ENCODE measurements around the gene AKAP8. TPM values are rescaled to one million over a fixed set of nuclear protein-coding genes. Genes with fewer than 3 reads are reported as not detected.
"Not testable (repeated sequence)": the region's sequence is repeated elsewhere in the genome, so short reads cannot be mapped to it uniquely, and the experiment has no call there.

AKAP8 gene
- total and polyA plus RNA-seq, 9 donors: 13.6 to 53.3 (median 34.2) TPM

DNA sequence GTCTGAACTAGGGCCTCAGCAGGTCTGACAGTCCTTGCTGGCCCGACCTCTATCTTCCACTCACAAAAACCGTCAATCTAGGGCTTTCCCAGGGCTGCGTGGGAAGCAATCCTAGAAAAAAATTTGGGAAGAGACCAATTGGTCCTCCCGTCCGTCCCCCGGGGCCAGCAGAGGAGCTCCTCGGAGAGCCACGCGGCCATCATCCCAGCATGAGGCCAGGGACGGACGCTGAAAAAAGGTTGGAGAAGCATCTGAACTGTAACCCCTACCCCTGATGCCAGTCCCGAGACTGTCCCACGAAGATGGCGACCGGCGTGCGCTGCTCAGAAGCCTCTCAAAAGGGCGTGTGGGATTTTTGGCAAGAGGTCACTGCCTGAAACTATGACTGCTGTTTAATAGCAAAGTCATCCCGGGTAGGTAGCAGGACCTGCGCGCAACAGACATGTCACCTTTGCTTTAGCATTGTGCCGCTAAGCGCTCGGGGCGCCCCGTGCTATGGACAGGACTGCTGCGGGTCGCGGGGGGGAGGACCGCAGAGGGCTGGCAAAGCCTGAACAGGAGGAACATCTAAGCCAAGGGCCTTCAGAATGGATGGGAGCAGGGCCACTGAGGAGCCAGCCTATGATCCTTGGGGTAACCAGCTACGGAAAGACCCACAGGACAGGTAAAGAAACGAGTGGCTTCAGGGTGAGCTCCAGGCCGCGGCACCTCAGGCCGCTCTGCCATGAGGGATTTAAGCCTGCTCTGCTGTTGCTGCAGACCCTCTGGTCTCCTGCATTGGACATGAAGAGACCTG lies 10.6 kb downstream of the AKAP8 start:
- TF ChIP-seq, protein P1, sequence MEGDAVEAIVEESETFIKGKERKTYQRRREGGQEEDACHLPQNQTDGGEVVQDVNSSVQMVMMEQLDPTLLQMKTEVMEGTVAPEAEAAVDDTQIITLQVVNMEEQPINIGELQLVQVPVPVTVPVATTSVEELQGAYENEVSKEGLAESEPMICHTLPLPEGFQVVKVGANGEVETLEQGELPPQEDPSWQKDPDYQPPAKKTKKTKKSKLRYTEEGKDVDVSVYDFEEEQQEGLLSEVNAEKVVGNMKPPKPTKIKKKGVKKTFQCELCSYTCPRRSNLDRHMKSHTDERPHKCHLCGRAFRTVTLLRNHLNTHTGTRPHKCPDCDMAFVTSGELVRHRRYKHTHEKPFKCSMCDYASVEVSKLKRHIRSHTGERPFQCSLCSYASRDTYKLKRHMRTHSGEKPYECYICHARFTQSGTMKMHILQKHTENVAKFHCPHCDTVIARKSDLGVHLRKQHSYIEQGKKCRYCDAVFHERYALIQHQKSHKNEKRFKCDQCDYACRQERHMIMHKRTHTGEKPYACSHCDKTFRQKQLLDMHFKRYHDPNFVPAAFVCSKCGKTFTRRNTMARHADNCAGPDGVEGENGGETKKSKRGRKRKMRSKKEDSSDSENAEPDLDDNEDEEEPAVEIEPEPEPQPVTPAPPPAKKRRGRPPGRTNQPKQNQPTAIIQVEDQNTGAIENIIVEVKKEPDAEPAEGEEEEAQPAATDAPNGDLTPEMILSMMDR (IDR thresholded peaks at IDR 0.05): no peak
- no peak for TF ChIP-seq EP300 (IDR thresholded peaks at IDR 0.05)
- no peak for TF ChIP-seq POLR2A (IDR thresholded peaks at IDR 0.05)
- Histone ChIP-seq H3K9me3 (no peaks in the 10 kb centered on the region), H3K36me3 (no peaks in the 10 kb centered on the region), H3K27ac (no peak overlapping the region), H3K27me3 (no peaks in the 10 kb centered on the region), H3K4me1 (ENCODE audit: insufficient read depth) (peaks cover under 1% of the 10 kb centered on the region), H3K4me3 (no peak overlapping the region)
- DNase-seq: no peak
- intact Hi-C loops (cut with DNase I): no loop called here
- WGBS, 3 donors: 86 to 88% (median 87%) methylated on average over 35 of the region's 35 CpGs

DNA sequence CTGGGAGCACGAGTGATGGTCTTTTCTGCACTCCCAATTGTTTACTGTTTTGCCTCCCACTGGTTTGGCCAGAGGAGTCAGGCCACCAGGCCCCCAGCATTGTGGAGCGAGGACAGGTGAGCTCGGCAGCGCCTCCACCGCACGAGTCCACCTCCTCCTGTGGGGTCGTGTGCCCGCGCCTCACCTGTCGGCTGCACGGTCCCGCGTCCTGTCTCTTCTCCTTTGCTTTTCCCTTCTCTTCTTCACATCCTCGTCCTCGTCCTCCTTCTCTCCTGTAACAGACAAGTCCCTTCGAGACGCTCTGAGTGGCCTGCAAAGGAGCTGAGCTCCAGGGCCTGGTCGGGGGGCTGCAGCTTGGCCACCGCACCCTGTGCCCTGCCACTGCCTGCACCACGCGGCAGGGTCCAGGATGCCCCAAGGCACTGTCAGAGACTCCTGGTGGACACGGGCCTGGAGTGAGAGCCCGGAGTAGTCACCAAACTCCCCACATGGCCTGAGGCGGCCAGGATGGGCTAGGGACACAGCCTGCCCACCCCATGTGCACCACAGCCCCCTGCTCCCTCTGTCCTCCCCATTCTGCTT lies 11.4 kb downstream of the AKAP8 start:
- no peak overlapping the region for H3K4me3 ChIP-seq
- H3K27ac ChIP-seq: no peak overlapping the region
- DNase-seq: no peak
- H3K4me1 ChIP-seq (ENCODE audit: insufficient read depth): no peaks in the 10 kb centered on the region
- no peaks in the 10 kb centered on the region for H3K27me3 ChIP-seq
- no peaks in the 10 kb centered on the region for H3K36me3 ChIP-seq
- 91 to 95% (median 92%) methylated on average over 24 of the region's 24 CpGs for WGBS, 3 donors
- no peaks in the 10 kb centered on the region for H3K9me3 ChIP-seq
- intact Hi-C loops (cut with DNase I): no loop called here
- TF ChIP-seq, protein P1 (IDR thresholded peaks at IDR 0.05): no peak
- TF ChIP-seq EP300 (IDR thresholded peaks at IDR 0.05) (no peak), POLR2A (IDR thresholded peaks at IDR 0.05) (no peak)

DNA sequence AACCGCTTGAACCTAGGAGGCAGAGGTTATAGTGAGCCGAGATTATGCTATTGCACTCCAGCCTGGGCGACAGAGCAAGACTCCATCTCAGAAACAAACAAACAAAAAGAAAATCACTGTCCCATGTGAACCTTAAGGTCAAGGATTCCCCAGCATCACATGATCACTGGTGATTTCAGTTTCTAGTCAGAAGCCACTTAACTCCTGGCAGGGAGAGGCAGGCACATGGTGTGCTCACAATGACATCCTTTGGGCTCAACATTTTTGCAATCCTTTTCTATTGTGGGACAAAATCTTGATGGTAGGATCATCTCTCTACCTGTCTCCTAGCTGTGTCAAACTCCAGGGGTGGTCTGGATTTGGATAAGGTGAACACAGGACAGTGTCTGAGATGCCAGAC lies 12.1 kb downstream of the AKAP8 start:
- DNase-seq: no peak
- intact Hi-C loops (cut with DNase I): no loop called here
- Histone ChIP-seq H3K27ac (no peak overlapping the region), H3K27me3 (no peaks in the 10 kb centered on the region), H3K36me3 (no peaks in the 10 kb centered on the region), H3K9me3 (no peaks in the 10 kb centered on the region), H3K4me1 (ENCODE audit: insufficient read depth) (no peaks in the 10 kb centered on the region), H3K4me3 (no peak overlapping the region)
- TF ChIP-seq, protein P1 (IDR thresholded peaks at IDR 0.05): no peak
- TF ChIP-seq EP300 (IDR thresholded peaks at IDR 0.05): no peak
- TF ChIP-seq POLR2A (IDR thresholded peaks at IDR 0.05): no peak
- WGBS, 3 donors: 67 to 75% (median 74%) methylated on average over 3 of the region's 3 CpGs

DNA sequence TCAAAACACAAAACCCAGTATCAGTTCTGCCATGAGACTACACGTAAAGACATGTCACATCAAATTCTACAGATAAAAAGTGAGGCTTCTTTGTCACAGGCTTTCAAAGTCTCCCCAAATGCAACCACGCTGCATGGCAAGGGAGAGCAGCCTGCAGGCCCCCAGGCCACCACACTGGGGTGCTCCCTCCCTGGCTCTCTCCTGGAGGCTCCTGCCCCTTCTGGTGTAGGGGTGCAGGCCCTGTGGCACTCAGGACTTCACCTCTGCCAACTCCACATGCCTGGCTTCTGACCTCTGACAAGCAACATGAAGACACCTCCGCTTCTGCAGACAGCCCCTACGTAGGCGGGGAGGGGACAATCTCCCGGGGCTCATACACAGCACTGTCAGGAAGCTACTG lies 14.3 kb downstream of the AKAP8 start:
- Histone ChIP-seq H3K27ac (no peak overlapping the region), H3K4me1 (ENCODE audit: insufficient read depth) (no peaks in the 10 kb centered on the region), H3K4me3 (no peak overlapping the region), H3K36me3 (no peaks in the 10 kb centered on the region), H3K9me3 (no peaks in the 10 kb centered on the region), H3K27me3 (no peaks in the 10 kb centered on the region)
- no peak for DNase-seq
- intact Hi-C loops (cut with DNase I): no loop called here
- WGBS, 3 donors: 87 to 92% (median 89%) methylated on average over 6 of the region's 6 CpGs
- TF ChIP-seq, protein P1 (IDR thresholded peaks at IDR 0.05): no peak
- TF ChIP-seq POLR2A (IDR thresholded peaks at IDR 0.05) (no peak), EP300 (IDR thresholded peaks at IDR 0.05) (no peak)

DNA sequence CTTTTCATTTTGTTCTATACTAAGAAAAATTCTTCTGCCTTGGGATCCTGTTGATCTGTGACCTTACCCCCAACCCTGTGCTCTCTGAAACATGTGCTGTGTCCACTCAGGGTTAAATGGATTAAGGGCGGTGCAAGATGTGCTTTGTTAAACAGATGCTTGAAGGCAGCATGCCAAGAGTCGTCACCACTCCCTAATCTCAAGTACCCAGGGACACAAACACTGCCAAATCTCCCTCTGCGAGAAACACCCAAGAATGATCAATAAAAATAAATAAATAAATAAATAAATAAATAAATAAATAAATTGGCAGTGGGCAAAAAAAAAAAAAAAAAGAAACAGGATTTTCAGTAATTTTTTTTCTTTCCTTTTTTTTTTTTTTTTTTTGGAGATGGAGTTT lies 15.8 kb downstream of the AKAP8 start:
- H3K4me1 ChIP-seq (ENCODE audit: insufficient read depth); intact Hi-C loops (cut with DNase I); H3K27ac ChIP-seq; H3K36me3 ChIP-seq; H3K27me3 ChIP-seq; DNase-seq; H3K9me3 ChIP-seq; H3K4me3 ChIP-seq: not testable (repeated sequence)
- 46 to 47% (median 46%) methylated on average over 3 of the region's 3 CpGs for WGBS, 3 donors

DNA sequence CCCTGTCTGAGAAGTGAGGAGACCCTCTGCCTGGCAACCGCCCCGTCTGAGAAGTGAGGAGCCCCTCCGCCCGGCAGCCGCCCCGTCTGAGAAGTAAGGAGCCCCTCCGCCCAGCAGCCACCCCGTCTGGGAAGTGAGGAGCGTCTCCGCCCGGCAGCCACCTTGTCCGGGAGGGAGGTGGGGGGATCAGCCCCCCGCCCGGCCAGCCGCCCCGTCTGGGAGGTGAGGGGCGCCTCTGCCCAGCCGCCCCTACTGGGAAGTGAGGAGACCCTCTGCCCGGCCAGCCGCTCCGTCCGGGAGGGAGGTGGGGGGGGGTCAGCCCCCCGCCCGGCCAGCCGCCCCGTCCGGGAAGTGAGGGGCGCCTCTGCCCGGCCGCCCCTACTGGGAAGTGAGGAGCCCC lies 16.5 kb downstream of the AKAP8 start:
- DNase-seq; H3K4me1 ChIP-seq (ENCODE audit: insufficient read depth); H3K27me3 ChIP-seq; intact Hi-C loops (cut with DNase I); H3K4me3 ChIP-seq; H3K36me3 ChIP-seq; H3K27ac ChIP-seq; H3K9me3 ChIP-seq: not testable (repeated sequence)
- 98% methylated on average over 14 to 30 of the region's 30 CpGs; no CpG with 5 or more reads in 1 of the 3 donors for WGBS, 3 donors

DNA sequence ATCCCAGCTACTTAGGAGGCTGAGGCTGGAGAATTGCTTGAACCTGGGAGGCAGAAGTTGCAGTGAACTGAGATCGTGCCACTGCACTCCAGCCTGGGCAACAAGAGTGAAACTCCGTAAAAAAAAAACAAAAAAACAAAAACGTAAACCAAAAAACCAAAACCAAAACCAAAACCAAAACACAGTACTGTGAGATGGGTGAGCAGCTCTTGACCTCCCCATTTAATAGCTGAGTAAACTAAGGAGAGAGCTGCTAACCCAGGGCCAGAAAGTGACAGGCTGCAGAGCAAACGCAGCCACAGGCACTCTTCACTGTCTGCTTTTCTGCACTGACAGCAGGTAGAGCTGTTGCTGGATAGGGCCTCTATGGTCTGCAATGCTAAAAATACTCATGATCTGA lies 19.6 kb downstream of the AKAP8 start:
- H3K4me3 ChIP-seq; H3K27me3 ChIP-seq; intact Hi-C loops (cut with DNase I); H3K27ac ChIP-seq; H3K9me3 ChIP-seq; DNase-seq; H3K4me1 ChIP-seq (ENCODE audit: insufficient read depth); H3K36me3 ChIP-seq: not testable (repeated sequence)
- 41 to 60% (median 58%) methylated on average over 4 of the region's 4 CpGs for WGBS, 3 donors

All from ovary (tissue), 9 donors.